Trophoblast cell (in vitro differentiated cells and primary cell): ENCODE results near the gene UBE2QL1.

Experiments
- DNase-seq, 2 donors: peaks; one replicate each; pipeline ENCODE4 v3.0.0-alpha.2; 2016
- H2AFZ ChIP-seq: 2 replicates; pipeline ENCODE4 v1.6.1; 2013; ENCODE audit warnings: low read length, moderate library complexity, mild to moderate bottlenecking; ENCODE audit not compliant: insufficient read depth, poor library complexity
- H2AK5ac ChIP-seq: 2 replicates; pipeline ENCODE4 v1.6.1; 2013; ENCODE audit warnings: mild to moderate bottlenecking, low read length
- H2BK120ac ChIP-seq: 2 replicates; pipeline ENCODE4 v1.6.1; 2013; ENCODE audit warnings: low read length, mild to moderate bottlenecking, moderate library complexity; ENCODE audit not compliant: insufficient read depth, poor library complexity
- H2BK12ac ChIP-seq: 2 replicates; pipeline ENCODE4 v1.6.1; 2013; ENCODE audit warnings: mild to moderate bottlenecking, low read length, moderate library complexity
- H2BK5ac ChIP-seq: 2 replicates; pipeline ENCODE4 v1.6.1; 2013; ENCODE audit warnings: low read length, low read depth, moderate library complexity, mild to moderate bottlenecking; ENCODE audit not compliant: poor library complexity
- H3K14ac ChIP-seq: 2 replicates; pipeline ENCODE4 v1.6.1; 2013; ENCODE audit warnings: mild to moderate bottlenecking, low read length
- H3K18ac ChIP-seq: 2 replicates; pipeline ENCODE4 v1.6.1; 2013; ENCODE audit warnings: mild to moderate bottlenecking, low read length
- H3K23ac ChIP-seq: 2 replicates; pipeline ENCODE4 v1.6.1; 2013; ENCODE audit warnings: low read length
- H3K27ac ChIP-seq: 2 replicates; pipeline ENCODE4 v1.5.1; 2013; ENCODE audit warnings: low read depth, mild to moderate bottlenecking, inconsistent platforms, low read length, moderate library complexity
- H3K27me3 ChIP-seq: 2 replicates; pipeline ENCODE4 v1.6.1; 2013; ENCODE audit warnings: inconsistent platforms, mild to moderate bottlenecking, low read length, moderate library complexity; ENCODE audit not compliant: insufficient read depth
- H3K36me3 ChIP-seq, 2 experiments: 1 replicate in 1 of 2; 2 replicates in 1 of 2; pipeline ENCODE4 v1.6.1; 2013; ENCODE audit warnings: low read length in 2 of 2, mild to moderate bottlenecking in 2 of 2, moderate library complexity in 1 of 2; ENCODE audit not compliant: insufficient read depth in 2 of 2, control insufficient read depth in 1 of 2
- H3K4ac ChIP-seq: 2 replicates; pipeline ENCODE4 v1.6.1; 2013; ENCODE audit warnings: low read depth, mild to moderate bottlenecking, low read length, moderate library complexity
- H3K4me1 ChIP-seq, 2 experiments: 1 replicate in 1 of 2; 2 replicates in 1 of 2; pipeline ENCODE4 v1.6.1; 2013; ENCODE audit warnings: low read length in 2 of 2, mild to moderate bottlenecking in 2 of 2, moderate library complexity in 1 of 2; ENCODE audit not compliant: insufficient read depth in 2 of 2, control insufficient read depth in 1 of 2
- H3K4me2 ChIP-seq: 2 replicates; pipeline ENCODE4 v1.6.1; 2013; ENCODE audit warnings: inconsistent platforms, mild to moderate bottlenecking, low read length, moderate library complexity
- H3K4me3 ChIP-seq: 2 replicates; pipeline ENCODE4 v1.5.1; 2013; ENCODE audit warnings: mild to moderate bottlenecking, low read depth, low read length, inconsistent platforms
- H3K79me1 ChIP-seq: one replicate; pipeline ENCODE4 v1.6.1; 2013; ENCODE audit warnings: low read length
- H3K79me2 ChIP-seq: 2 replicates; pipeline ENCODE4 v1.6.1; 2013; ENCODE audit warnings: low read length, mild to moderate bottlenecking; ENCODE audit not compliant: control insufficient read depth, insufficient read depth, poor library complexity
- H3K9ac ChIP-seq: 2 replicates; pipeline ENCODE4 v1.6.1; 2013; ENCODE audit warnings: mild to moderate bottlenecking, low read length
- H3K9me3 ChIP-seq: 2 replicates; pipeline ENCODE4 v1.6.1; 2013; ENCODE audit warnings: low read depth, mild to moderate bottlenecking, control low read depth, inconsistent platforms, low read length; ENCODE audit not compliant: insufficient read depth
- H4K12ac ChIP-seq: 2 replicates; pipeline ENCODE4 v1.6.1; 2013; ENCODE audit warnings: low read depth, mild to moderate bottlenecking, low read length, moderate library complexity
- H4K8ac ChIP-seq: 2 replicates; pipeline ENCODE4 v1.6.1; 2013; ENCODE audit warnings: low read depth, mild to moderate bottlenecking, low read length, moderate library complexity
- H4K91ac ChIP-seq: one replicate; pipeline ENCODE4 v1.6.1; 2013; ENCODE audit warnings: low read depth, mild to moderate bottlenecking, low read length, moderate library complexity
- WGBS: extraction: QIAGEN DNeasy Blood & Tissue Kit; methylation state at CpG from one replicate; pipeline ENCODE4 v1.1.7; 2013; ENCODE audit warnings: missing lambda C conversion rate; ENCODE audit not compliant: insufficient read length, insufficient coverage; ENCODE audit errors: extremely low coverage; 5-methylcytosine and 5-hydroxymethylcytosine counted together

Gene UBE2QL1

DNA sequence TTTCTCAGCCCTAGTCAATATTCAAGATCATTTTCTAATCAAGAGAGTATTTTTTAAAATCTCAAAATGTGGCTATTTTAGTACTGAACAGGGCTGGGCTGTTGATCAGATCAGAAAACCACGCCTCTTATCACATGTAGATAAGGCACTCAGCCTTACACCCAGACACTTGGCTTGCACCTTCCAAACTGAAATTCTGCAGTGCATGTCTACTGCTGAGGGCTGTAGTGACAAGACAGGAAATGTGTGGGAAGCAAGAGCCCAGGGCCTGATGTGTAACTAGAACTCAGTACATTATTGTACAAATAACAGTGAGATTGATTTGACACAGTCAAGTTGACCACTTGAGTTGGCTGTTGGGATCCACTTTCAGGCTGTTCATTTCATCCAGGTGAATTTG is 48.6 kb downstream of the UBE2QL1 start:
- WGBS, result no CpG with 5 or more reads among the region's 1 CpG
- Histone ChIP-seq H2BK120ac (no peak overlapping the region), H2BK5ac (no peak overlapping the region), H3K4ac (no peak overlapping the region), H3K18ac (no peak overlapping the region), H3K27ac (no peak overlapping the region), H3K23ac (no peak overlapping the region), H3K36me3 (no peaks in the 10 kb centered on the region), H3K27me3 (no peaks in the 10 kb centered on the region), H3K9ac (no peak overlapping the region), H3K9me3 (no peaks in the 10 kb centered on the region), H3K79me1 (no peaks in the 10 kb centered on the region), H3K14ac (no peak overlapping the region), H2BK12ac (no peak overlapping the region), H2AFZ (no peak overlapping the region), H4K12ac (no peak overlapping the region), H2AK5ac (no peak overlapping the region), H3K79me2 (no peaks in the 10 kb centered on the region), H3K4me2 (no peak overlapping the region), H4K8ac (no peak overlapping the region), H3K4me1 (no peaks in the 10 kb centered on the region), H4K91ac (no peak overlapping the region), H3K4me3 (no peak overlapping the region)
- DNase-seq, result no peak

DNA sequence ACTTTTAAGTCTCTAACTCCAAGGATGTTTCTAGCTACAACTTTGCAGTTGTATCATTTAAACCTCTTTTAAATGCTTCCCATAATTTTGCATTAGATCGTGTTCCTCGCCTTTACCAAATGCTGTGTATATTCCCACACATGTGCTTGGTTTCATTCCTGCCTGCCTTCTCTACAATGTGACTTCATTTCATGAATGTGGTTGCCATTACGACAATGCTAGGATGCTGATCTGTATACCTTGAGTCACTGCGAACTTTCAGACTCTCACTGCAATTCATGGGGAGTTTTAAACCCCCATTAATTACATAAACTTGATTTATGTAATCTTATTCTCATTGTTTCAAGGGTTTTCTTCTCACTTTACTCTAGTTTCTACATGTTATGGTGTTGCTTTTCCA is 50.3 kb downstream of the UBE2QL1 start:
- no peaks in the 10 kb centered on the region for H3K79me1 ChIP-seq
- no peaks in the 10 kb centered on the region for H3K27me3 ChIP-seq
- no peaks in the 10 kb centered on the region for H3K9me3 ChIP-seq
- no peak overlapping the region for H4K8ac ChIP-seq
- no peak overlapping the region for H2AK5ac ChIP-seq
- no peak overlapping the region for H3K27ac ChIP-seq
- no peak overlapping the region for H3K23ac ChIP-seq
- H2BK12ac ChIP-seq, result no peak overlapping the region
- no peak overlapping the region for H2BK120ac ChIP-seq
- no peak overlapping the region for H4K12ac ChIP-seq
- no peaks in the 10 kb centered on the region for H3K79me2 ChIP-seq
- H3K4me1 ChIP-seq, result no peaks in the 10 kb centered on the region
- no peak for DNase-seq
- H2BK5ac ChIP-seq, result no peak overlapping the region
- H3K36me3 ChIP-seq, result no peaks in the 10 kb centered on the region
- no peak overlapping the region for H3K4me3 ChIP-seq
- H3K18ac ChIP-seq, result no peak overlapping the region
- no peak overlapping the region for H3K9ac ChIP-seq
- H2AFZ ChIP-seq, result no peak overlapping the region
- H3K14ac ChIP-seq, result no peak overlapping the region
- no CpG with 5 or more reads among the region's 4 CpGs for WGBS
- H3K4ac ChIP-seq, result no peak overlapping the region
- H4K91ac ChIP-seq, result no peak overlapping the region
- no peak overlapping the region for H3K4me2 ChIP-seq

DNA sequence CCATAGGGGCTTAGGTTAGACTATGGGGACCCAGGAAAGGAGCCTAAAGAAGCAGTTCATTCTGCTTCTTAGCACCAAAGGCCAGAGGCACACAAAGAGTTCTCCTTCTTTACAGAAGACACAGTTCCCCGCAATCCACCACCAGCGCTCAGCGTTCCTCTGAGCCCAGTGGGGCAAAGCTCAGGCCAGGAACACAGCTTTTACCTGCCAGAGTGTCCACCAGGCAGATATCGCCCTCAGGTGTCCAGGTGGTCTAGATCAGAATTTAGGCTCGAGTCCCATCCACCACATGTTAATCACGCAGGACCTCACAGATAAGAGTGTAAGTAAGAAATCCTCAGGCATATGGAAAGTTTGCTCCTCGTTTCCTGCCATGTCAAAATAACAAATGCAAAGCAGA is 53.0 kb downstream of the UBE2QL1 start:
- no peaks in the 10 kb centered on the region for H3K27me3 ChIP-seq
- no peak overlapping the region for H2AK5ac ChIP-seq
- H2AFZ ChIP-seq, result no peak overlapping the region
- H4K8ac ChIP-seq, result no peak overlapping the region
- H3K9ac ChIP-seq, result no peak overlapping the region
- H3K36me3 ChIP-seq, result no peaks in the 10 kb centered on the region
- no peak overlapping the region for H3K4me2 ChIP-seq
- no peak overlapping the region for H3K14ac ChIP-seq
- no peak overlapping the region for H3K4ac ChIP-seq
- H3K27ac ChIP-seq, result no peak overlapping the region
- H3K23ac ChIP-seq, result no peak overlapping the region
- no peak overlapping the region for H2BK120ac ChIP-seq
- H3K9me3 ChIP-seq, result no peaks in the 10 kb centered on the region
- H3K18ac ChIP-seq, result no peak overlapping the region
- peaks cover 0 to 3% of the 10 kb centered on the region in 2 experiments for H3K4me1 ChIP-seq
- no peaks in the 10 kb centered on the region for H3K79me1 ChIP-seq
- no peak overlapping the region for H4K91ac ChIP-seq
- no peak overlapping the region for H4K12ac ChIP-seq
- WGBS, result no CpG with 5 or more reads among the region's 7 CpGs
- no peak for DNase-seq
- no peak overlapping the region for H3K4me3 ChIP-seq
- H3K79me2 ChIP-seq, result no peaks in the 10 kb centered on the region
- no peak overlapping the region for H2BK5ac ChIP-seq
- H2BK12ac ChIP-seq, result no peak overlapping the region

DNA sequence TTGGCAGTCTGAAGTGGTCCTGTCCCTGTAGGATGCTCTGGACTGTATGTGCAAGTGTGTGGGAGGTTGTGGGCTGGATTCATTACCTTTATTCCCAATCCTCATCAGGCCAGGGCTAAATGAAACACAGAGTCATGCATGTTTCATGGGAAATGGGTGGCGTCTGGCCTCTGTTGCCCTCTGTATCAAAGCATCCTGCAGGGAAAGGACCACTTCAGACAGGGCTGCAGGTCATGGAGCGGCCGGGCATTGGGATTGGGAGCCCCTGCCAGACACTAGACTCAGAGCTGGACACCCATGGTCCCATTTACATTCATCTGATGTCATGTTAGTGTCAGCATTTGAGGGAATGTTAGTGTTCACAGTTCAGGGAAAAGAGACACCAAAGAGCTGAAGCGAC is 53.8 kb downstream of the UBE2QL1 start:
- H3K18ac ChIP-seq, result no peak overlapping the region

More for the DNA sequence above, 53.8 kb downstream of the UBE2QL1 start:
- Histone ChIP-seq H3K27ac (no peak overlapping the region), H2AK5ac (no peak overlapping the region), H3K4me3 (no peak overlapping the region), H2BK12ac (no peak overlapping the region), H2BK5ac (no peak overlapping the region), H3K4ac (no peak overlapping the region), H4K91ac (no peak overlapping the region), H3K79me1 (no peaks in the 10 kb centered on the region), H3K27me3 (no peaks in the 10 kb centered on the region), H4K8ac (no peak overlapping the region), H2AFZ (no peak overlapping the region), H4K12ac (no peak overlapping the region), H3K4me2 (no peak overlapping the region), H2BK120ac (no peak overlapping the region), H3K23ac (no peak overlapping the region), H3K4me1 (peaks cover 0 to 3% of the 10 kb centered on the region in 2 experiments), H3K9me3 (no peaks in the 10 kb centered on the region), H3K36me3 (no peaks in the 10 kb centered on the region), H3K9ac (no peak overlapping the region), H3K14ac (no peak overlapping the region), H3K79me2 (no peaks in the 10 kb centered on the region)
- no peak for DNase-seq
- WGBS, result no CpG with 5 or more reads among the region's 4 CpGs
